ENCODE measurements around the gene PRR36.
"Not testable (repeated sequence)": the region's sequence is repeated elsewhere in the genome, so short reads cannot be mapped to it uniquely, and the experiment has no call there.

Gene PRR36

DNA sequence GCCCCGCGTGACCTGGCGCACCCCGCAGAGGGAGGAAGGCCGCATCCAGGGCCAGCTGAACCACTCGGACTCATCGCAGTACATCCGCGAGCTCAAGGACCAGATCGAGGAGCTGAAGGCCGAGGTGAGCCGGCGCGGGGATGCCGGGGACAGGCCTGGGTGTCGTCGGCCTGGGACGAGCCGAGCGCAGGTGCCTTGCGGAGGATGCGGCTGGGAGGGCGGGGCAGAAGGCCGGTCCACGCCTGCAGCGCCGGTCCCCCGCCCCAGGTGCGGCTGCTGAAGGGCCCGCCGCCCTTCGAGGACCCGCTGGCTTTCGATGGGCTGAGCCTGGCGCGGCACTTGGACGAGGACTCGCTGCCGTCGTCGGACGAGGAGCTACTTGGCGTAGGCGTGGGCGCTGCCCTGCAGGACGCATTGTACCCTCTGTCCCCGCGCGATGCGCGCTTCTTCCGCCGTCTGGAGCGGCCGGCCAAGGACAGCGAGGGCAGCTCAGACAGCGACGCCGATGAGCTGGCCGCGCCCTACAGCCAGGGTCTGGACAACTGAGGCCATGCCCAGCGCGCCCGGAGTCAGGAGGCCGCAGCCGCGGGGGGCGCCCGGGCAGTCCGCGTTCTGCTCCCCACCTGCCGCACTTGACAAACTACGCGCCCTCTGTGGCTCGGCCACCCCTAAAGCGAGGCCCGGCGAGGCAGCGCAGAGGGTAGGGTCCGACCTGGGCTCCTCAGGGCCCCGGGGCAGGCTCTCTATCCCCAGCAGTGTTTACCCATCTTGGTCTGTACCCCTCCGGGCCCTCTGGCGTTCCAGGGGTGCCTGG, 10.8 kb downstream of the PRR36 start:
- H3K4me3 ChIP-seq (ENCODE audit: low read depth, low read length): no peak overlapping the region
- TF ChIP-seq, protein P1, sequence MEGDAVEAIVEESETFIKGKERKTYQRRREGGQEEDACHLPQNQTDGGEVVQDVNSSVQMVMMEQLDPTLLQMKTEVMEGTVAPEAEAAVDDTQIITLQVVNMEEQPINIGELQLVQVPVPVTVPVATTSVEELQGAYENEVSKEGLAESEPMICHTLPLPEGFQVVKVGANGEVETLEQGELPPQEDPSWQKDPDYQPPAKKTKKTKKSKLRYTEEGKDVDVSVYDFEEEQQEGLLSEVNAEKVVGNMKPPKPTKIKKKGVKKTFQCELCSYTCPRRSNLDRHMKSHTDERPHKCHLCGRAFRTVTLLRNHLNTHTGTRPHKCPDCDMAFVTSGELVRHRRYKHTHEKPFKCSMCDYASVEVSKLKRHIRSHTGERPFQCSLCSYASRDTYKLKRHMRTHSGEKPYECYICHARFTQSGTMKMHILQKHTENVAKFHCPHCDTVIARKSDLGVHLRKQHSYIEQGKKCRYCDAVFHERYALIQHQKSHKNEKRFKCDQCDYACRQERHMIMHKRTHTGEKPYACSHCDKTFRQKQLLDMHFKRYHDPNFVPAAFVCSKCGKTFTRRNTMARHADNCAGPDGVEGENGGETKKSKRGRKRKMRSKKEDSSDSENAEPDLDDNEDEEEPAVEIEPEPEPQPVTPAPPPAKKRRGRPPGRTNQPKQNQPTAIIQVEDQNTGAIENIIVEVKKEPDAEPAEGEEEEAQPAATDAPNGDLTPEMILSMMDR (IDR thresholded peaks at IDR 0.05; ENCODE audit: low read depth, low read length, missing control alignments): no peak
- no peak for DNase-seq (ENCODE audit: low read depth)
- in situ Hi-C loops (cut with HindIII; ENCODE audit: low sequenced_read_pairs): no loop called here

DNA sequence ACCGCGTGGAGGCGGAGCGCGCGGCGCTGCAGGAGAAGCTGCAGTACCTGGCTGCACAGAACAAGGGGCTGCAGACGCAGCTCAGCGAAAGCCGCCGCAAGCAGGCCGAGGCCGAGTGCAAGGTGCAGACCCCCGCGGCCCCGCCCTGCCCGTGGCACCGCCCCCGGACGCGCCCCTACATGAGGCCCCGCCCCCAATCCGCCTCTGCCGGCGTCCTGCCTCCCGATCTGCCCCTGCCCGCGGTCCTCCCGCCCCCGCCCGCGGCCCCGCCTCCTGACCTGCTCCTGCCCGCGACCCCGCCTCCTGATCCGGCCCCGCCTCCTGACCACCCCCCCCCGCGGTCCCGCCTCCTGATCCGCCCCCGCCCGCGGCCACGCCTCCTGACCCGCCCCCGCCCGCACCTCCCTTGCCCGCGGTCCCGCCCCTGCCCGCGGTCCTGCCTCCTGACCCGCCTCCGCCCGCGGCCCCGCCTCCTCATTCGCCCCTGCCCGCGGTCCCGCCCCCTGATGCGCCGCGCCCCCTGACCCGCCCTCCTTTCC, 11.7 kb downstream of the PRR36 start:
- in situ Hi-C loops (cut with HindIII; ENCODE audit: low sequenced_read_pairs): no loop called here
- DNase-seq (ENCODE audit: low read depth): peak; percentile 8
- H3K4me3 ChIP-seq (ENCODE audit: low read depth, low read length): peak overlapping the region; percentile 21
- TF ChIP-seq, protein P1 (IDR thresholded peaks at IDR 0.05; ENCODE audit: low read depth, low read length, missing control alignments): no peak

DNA sequence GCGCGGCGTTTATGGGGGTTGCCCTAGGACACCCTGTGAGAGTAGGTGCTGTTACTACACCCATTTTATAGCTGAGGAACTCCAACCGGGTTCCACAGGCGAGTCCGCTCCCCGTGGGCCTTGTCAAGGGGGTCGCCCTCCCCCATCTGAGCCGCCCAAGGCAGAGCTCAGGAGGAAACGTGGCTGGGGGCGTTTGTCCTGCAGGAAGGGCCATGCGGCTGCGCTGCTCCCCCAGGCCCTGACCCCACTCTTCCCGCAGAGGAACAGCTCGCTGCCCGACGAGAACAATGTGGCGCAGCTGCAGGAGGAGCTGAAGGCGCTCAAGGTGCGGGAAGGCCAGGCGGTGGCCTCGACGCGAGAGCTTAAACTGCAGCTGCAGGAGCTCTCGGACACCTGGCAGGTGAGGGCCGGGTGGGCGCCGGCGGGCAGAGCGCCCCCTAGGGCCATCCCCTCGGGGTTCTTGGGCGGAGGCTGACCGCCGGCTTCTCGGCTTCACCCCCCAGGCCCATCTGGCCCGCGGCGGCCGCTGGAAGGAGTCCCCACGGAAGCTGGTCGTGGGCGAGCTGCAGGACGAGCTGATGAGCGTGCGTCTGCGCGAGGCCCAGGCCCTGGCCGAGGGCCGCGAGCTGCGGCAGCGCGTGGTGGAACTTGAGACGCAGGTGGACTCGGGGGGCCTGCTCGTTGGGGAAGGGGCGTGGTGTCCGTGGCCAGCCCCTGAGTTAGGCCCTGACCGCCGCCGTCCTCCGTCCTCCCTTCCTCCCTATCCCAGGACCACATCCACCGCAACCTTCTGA, 12.4 kb downstream of the PRR36 start:
- TF ChIP-seq, protein P1 (IDR thresholded peaks at IDR 0.05; ENCODE audit: low read depth, low read length, missing control alignments): peak; percentile 8
- no peak for DNase-seq (ENCODE audit: low read depth)
- in situ Hi-C loops (cut with HindIII; ENCODE audit: low sequenced_read_pairs): no loop called here
- peak overlapping the region; percentile 21 for H3K4me3 ChIP-seq (ENCODE audit: low read depth, low read length)

DNA sequence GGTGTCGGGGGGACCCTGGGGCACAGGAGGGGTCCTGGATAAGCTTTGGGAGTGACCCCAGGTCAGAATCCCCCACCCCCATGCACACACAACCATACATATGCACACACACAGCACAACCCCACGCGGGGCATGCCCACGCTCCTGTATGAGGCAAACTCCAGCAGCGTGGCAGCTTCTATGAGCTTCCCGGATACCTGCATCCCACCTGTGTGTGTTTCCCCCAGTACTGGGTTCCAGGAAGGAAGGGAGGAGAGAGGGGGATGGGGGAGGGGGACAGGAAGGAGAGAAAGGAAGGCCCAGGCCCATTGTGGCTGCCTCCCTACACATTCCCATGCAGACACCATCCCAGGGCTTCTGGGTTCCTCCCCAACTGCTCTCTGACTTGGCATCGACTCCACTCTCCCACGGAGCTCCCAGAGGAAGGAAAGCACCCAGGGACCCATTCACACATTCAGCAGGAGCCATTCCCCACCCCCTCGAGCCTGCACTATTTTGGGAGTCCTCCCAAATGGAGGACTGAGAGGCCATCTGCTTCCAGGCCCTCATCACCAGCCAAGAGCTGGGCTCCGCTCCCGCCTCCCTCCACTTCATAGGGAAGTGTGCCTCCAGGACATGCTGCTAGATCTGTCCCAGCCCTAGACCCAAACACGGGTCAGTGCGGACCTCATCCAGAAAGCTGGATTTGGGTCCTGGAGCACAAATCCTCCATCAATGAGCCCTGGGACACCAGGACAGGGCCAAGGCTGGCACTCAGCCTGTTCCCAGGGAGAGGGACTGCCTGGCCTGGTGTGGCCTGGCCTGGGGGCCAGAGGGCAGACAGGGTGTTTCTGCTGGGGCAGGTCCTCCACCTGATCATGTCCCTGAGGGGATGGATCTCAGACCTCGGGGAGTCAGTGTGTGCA, 13.2 kb downstream of the PRR36 start:
- no peak overlapping the region for H3K4me3 ChIP-seq (ENCODE audit: low read depth, low read length)
- no peak for DNase-seq (ENCODE audit: low read depth)
- in situ Hi-C loops (cut with HindIII; ENCODE audit: low sequenced_read_pairs): no loop called here
- TF ChIP-seq, protein P1 (IDR thresholded peaks at IDR 0.05; ENCODE audit: low read depth, low read length, missing control alignments): no peak

DNA sequence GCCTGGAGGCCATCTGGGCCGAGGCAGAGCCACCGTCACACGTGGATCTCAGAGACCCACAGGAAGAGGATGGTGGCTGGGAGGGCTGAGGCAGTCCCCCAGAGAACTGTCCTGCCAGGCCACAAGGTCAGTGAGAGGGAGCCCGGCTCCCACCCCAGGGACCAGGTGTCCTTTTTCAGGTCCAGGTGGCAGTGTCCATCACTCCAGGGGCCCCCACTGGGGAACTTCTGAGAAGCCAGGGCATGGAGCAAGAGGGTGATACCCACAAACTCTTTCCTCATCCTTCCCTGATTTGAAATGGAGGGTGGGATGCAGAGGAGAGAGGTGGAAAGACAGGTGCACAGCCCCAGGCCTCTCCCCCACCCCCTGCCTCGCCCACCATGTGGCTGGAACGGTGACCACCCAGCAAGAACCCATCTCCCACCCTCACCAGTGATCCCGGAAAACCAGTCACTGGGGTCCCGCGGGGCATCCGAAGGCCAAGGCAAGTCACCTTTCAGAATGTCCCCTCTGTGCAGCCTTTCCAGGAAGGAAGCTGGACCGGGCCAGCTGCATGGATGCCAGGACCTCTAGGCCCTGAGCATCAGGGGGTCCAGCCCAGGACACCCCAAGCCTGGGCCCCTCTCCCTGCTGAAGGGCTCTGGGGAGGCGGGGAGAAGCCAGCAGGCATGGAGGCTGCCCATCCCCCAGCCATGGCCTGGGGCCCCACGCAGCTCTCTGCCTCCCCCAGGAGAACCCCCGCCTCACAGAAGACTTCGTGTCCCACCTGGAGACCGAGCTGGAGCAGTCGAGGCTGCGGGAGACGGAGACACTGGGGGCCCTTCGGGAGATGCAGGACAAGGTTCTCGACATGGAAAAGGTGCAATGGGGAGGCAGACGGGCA, 14.1 kb downstream of the PRR36 start:
- TF ChIP-seq, protein P1 (IDR thresholded peaks at IDR 0.05; ENCODE audit: low read depth, low read length, missing control alignments): no peak
- in situ Hi-C loops (cut with HindIII; ENCODE audit: low sequenced_read_pairs): no loop called here
- no peak overlapping the region for H3K4me3 ChIP-seq (ENCODE audit: low read depth, low read length)
- no peak for DNase-seq (ENCODE audit: low read depth)

DNA sequence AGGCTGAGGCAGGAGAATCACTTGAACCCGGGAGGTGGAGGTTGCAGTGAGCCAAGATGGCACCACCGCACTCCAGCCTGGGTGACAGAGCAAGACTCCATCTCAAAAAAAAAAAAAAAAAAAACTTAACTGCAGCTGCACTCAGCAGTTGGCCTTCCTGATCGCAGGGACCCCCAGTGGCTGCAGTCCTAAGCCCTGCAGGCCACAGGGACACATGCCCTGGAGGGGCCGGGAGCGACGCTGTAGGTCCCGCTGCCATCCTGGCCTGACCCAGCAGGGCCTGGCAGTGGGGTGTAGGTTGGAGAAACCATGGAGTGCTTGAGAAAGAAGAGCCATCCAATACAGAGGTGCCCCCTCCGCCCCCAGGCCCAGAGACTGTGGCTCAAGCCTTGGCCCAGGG, 15.1 kb downstream of the PRR36 start:
- DNase-seq (ENCODE audit: low read depth); in situ Hi-C loops (cut with HindIII; ENCODE audit: low sequenced_read_pairs); H3K4me3 ChIP-seq (ENCODE audit: low read depth, low read length): not testable (repeated sequence)
